ENCODE results near the gene PCYT2.
A peak's percentile ranks its signal among the peaks of the same experiment; 100 is the strongest.

Gene PCYT2

DNA sequence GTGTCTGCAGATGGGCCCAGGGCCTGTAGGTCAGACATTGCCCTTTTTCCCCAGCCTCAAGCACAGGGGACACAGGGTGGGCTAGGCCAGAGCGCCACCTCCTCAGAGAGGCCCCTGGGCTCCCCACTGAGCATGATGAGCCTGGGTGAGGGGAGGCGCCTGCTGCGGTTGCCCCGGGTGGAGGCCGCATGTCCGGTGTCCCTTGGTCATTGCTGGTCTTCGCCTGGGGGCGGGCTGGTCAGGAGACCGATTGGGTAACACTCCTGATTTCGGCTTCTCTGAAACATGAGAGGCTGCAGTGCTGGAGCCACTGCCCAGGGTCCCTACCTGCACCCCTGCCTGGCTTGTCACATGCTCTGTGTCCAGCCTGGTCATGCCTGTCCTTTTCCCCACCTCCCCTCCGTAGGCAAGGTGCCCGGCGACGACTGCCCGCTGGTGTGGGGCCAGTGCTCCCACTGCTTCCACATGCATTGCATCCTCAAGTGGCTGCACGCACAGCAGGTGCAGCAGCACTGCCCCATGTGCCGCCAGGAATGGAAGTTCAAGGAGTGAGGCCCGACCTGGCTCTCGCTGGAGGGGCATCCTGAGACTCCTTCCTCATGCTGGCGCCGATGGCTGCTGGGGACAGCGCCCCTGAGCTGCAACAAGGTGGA lies 11.6 kb downstream of the PCYT2 start:
- no peak for DNase-seq (ENCODE audit: low read depth)

GRCh38 chr17:81898885-81899284 lies 12.3 kb downstream of the PCYT2 start:
- DNase-seq (ENCODE audit: low read depth) = no peak

DNA sequence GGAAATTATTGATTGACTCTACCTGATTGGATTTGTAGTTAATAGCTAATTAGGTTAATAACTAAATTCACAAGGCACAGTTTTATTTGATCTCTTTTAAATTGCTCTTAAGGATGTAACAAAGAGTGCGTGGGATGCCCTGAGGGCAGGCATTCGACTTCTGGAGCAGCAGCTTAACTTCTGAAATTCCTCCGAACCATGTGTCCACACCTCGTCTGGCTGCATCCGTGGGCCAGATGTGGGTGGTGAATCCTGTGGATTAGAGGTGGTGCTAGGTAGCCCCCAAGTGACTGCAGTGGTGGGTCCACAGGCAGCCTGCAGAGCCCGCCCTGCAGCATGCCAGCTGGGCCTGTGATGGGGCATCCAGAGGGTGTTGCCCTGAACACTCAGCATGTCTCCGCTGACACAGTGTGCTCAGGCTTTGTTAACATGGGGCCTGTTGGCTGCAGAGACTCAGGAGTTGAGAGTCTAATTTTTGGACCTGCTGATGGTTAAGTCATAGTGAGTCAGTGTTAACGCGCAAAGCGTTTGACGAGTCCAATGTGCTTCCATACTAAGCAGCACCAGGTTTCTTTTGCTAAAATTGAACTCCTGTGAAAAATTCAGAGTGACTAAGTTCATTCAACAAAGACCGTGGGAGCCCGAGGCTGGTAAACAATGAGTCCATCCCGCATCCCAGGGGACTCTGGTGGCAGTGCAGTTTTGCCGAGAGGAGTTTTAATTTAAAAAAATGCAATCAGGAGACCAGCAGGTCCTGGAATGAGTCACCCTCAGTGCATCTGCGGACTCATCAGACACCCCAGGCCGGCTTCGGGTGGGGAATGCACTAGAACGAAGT lies 13.0 kb downstream of the PCYT2 start:
- no peak for DNase-seq (ENCODE audit: low read depth)

GRCh38 chr17:81895400-81895799 lies 15.8 kb downstream of the PCYT2 start:
- DNase-seq (ENCODE audit: low read depth) = no peak

DNA sequence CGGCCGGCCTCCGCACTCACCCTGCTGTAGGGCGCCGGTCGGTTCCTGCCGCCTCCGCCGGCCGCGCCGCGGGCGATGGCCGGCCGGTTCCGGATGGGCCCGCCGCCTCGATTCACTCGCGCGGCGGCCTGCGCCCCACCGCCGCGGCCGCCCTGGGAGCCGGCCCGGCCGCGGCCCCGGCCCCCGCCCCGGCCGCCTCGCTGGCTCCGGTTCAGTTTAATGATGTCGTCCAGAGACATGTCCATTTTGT lies 20.0 kb downstream of the PCYT2 start:
- no peak for DNase-seq (ENCODE audit: low read depth)

DNA sequence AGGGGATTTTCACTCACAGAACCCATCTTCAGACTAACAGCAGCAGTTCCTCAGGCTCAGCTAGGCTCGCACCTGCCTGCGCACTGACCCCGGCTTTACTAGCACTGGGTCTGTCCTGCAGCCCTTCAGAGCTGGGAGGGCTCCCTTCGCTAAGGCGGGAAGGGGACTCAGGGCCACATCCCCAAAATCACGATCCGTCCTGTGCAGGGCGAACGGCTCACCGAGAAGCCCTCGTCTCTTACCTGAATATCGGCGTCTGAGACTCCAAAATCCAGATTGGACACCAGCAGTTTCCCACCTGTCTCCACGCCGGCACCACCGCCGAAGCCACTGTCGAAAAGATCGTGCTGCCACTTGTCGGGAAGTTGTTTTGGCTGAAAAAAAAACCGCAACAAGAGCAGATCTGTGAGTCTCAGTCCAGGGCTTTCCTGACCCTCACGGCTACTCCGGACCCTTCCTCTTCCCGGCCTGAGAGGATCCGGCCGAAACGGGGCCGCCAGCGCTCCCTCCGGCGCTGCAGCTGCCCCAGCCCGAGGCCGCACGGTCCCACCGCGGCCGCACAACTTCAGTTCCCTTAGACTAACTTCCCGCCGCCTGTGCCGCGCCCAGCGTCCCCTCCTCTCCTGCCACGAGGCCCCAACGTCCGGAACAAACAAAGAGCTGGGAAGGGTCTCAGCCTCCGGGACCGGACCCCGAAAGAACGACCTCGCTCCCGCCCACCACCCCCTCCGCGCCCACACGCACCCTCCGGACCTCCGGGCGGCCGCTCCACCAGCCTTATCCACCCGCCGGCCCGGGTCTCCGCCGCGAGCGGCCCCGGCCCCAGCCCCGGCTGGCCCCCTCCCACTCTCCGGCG lies 20.5 kb downstream of the PCYT2 start:
- DNase-seq (ENCODE audit: low read depth) = no peak

GRCh38 chr17:81889602-81890001 lies 21.6 kb downstream of the PCYT2 start:
- no peak for DNase-seq (ENCODE audit: low read depth)

DNA sequence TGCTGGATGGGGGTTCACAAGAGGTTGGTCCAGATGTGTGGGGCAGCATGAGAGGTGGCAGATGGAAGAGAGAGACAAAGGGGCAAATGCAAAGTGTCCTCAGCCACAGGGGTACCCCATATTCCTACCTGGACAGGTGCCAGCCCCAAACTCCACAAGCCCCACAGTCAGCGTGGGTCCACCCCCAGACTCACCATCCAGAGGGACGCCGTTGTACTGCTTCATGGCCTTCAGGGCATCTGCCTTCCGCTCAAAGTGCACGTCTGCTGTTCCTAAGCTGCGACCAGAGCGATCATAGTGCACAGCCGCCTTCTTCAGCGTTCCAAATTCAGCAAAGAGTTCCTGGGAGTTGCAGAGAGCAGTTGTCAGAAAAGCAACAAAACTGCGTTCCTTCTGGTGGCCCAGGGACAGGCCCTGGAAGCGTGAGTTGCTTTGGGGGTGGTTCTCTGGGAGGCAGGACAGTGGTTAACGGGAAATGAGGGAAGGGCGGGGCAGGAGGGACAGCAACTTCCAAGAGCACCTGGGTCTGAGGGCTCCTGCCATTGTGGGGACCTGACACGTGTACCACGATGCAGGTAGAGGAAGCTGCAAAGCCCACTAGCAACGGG lies 22.1 kb downstream of the PCYT2 start:
- no peak for DNase-seq (ENCODE audit: low read depth)

GRCh38 chr17:81888105-81888987 lies 22.9 kb downstream of the PCYT2 start:
- DNase-seq (ENCODE audit: low read depth) = no peak

DNA sequence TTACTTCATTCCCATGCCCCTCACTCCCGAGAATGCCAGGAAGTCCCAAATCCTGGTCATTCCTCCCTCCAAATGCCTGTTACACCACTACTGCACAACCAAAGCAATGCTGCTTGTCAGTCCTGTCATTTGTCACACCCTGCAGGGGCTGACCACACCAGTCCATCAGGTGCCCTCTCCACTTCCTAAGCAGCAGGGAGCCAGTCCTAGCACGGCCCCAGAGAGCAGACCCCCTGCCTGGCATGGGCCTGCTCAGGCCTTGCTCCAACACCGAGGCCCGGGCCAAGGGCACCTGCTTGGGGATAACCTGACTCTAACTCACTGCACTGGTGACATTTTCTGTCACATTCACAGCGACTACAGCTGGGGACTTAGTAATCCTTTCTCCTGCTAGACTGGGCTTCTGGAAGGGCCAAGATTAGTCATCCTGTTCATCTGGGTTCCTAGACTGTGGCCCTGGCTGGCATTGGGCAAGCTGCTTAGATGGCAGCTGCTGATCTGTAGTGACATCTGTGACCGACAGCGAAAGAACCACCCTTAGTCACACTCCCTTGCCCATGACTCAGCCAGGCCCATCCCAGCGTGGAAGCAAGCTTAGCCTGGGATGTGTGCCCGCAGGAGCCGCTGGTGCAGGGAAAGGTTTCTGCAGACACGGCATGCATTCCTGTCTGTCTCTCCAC lies 25.2 kb downstream of the PCYT2 start:
- DNase-seq (ENCODE audit: low read depth) = no peak

DNA sequence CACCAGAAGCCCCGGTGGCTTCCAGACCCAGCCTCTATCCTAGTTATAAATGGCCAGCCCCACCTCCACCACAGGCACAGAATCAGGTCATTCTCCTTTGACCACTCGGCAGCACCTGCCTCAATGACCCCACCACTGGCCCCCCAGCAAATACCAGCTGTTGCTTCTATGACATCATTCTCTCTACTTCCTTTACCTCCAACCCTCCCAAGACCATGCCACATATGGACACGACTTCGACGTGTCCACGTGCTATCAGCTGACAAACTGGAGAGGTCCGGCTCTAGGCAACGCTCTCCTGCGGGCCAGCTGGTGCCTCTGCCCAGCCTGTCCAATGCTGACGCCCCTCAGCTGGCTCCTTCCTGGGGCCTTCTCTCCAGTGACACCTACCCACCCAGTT lies 25.7 kb downstream of the PCYT2 start:
- no peak for DNase-seq (ENCODE audit: low read depth)

DNA sequence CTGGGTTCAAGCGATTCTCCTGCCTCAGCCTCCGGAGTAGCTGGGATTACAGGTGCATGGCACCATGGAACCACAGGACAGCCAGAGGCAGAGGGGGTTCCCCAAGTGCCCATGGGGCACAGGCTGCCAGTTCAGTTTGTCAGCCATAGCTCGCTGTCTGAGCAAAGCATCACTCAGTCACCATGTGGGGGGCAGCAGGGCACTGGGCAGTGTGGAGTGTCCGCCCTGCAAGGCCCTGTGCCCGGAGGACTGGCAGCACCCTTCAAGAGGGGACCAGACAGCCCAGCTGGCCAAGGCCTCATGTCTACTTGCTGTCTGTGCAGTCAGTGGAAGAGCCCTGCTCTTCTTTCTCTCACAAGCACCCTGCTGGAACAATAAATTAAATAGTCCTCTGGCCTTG lies 26.2 kb downstream of the PCYT2 start:
- DNase-seq (ENCODE audit: low read depth) = no peak

GRCh38 chr17:81884520-81884919 lies 26.7 kb downstream of the PCYT2 start:
- no peak for DNase-seq (ENCODE audit: low read depth)

DNA sequence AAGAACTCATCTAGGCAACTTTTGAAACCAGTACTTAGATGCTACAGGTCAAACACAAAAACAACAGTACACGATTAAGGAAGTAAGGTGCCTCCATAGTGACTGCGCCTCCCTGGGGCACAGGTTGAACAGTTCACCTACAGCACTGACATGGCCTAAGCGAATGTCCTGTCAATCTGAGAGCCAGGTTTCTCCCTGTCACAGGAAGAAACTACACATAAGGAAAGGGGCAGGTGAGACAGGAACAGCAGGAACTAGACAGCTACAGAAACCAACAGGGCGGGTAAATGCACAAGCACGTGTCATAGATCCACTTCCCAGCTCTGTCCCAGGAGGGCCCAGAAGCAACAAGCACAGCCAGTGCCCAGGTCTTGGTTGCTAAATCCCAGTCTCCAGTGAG lies 32.1 kb downstream of the PCYT2 start:
- no peak for DNase-seq (ENCODE audit: low read depth)

- DNase-seq (ENCODE audit: low read depth) = no peak
Measured at GRCh38 chr17:81878294-81878693, 32.9 kb downstream of the PCYT2 start.

DNA sequence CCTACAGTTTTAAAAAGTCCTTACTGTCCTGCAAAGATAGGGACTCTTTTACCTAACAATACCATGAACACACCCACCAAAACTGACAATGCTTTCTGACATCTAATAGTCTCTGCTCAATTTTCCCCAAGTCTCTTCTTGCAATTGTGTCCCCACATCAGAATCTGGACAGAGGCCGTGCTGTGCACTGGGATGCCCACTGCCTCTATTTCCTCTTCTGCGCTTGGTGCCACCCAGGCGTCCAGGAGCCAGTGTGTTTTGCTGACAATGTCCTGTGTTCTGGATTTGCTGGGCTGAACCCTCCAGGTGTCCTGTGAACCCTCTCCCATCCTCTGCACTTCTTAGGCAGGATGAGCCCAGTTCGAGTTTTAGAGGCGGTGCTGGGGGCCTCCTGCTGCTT lies 33.6 kb downstream of the PCYT2 start:
- DNase-seq (ENCODE audit: low read depth) = no peak

DNA sequence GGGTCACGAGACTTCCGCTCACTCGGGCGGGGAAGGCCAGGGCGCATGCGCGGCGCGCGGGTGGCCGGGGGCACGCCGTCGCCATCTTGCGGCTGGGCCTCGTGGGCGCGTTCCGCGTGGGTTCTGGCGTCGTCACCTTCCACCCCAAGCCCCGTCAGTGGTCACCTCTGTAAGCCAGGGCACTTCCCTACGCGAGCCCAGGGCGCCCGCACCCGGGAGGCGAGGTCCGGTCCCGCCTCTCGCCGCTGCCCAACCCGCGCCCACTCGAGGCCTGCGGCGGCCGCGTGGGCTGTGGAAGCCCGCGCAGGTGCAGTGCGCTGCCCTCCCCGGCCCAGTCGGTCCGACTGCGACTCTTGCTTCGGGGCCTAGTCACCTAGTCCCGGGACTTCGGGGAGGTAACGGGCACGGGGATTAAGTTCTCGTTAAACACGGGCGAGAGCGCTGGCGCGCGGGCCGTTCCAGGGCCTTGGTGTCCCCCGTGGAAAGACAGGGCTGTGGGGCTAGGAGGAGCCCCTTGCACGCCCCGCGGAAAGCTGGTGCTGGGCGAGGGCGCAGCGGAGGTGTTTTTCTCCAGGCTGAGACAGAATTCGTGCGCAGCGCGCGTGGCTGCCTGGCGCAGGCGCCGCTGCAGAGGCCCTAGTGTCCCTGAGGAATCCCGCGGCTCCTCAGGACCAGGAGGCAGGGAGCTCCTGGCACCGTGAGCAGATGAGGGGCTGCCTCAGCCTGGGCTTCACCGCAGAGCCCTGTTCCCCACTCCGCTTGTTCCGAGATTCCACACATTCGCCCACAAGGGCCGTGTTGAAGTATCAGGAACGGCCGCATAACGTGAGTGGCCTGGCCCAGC lies 39.6 kb downstream of the PCYT2 start:
- DNase-seq (ENCODE audit: low read depth) = peak; percentile 95

DNA sequence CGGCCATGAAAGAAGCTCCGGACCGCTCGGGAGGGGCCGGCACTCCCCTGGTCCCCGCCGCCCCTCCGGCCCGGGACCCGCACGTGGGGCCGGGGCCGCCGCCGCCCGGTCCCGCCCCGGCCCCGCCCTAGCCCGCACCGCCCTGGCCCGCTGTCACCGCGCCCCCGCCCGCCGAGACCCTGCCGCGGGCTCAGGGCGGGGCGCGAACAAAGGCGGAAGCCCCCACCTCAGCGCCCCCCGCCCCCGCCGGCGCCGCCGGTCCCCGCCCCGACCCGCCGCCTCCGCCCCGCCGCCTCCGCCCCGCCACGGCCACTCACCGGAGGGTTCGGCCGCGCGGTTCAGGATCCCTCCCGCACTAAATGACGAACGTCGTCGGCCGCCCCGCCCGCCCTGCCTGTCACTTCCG lies 40.2 kb downstream of the PCYT2 start, which contains the start of gene ARHGDIA:
ARHGDIA (minus strand) TSS at position 357 of the 406 bp plus-strand sequence. CDS start 1,407 bp downstream, outside the sequence.
- no peak for DNase-seq (ENCODE audit: low read depth)

GRCh38 chr17:81870131-81870980 lies 40.8 kb downstream of the PCYT2 start:
- DNase-seq (ENCODE audit: low read depth) = no peak

All from activated T-cell treated with anti-CD3 and anti-CD28 coated beads for 1 hour (primary cell).